ENCODE data around the gene ZFPM1.

ZFPM1 gene

DNA sequence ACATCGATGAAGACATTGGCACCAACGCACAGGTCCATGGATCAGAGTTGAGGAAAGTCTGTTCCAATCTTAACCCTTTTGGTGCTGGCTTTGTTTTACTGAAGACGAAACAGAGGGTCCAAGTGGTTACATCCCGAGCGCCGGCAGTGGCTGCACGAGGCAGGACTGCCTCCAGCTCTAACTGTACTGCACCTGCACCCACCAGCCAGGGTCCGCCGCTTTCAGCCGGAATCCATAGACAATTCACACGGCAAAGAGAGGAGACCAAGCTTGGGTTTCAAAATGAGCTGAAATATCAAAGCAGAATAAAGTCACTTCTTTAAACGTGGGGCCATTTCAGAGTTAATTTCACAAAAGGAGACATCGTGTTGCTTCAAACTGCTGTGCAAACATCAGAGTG lies 95.9 kb downstream of the ZFPM1 start:
- no peak for TF ChIP-seq ZFX (IDR thresholded peaks at IDR 0.05)
- TF ChIP-seq, protein P1, sequence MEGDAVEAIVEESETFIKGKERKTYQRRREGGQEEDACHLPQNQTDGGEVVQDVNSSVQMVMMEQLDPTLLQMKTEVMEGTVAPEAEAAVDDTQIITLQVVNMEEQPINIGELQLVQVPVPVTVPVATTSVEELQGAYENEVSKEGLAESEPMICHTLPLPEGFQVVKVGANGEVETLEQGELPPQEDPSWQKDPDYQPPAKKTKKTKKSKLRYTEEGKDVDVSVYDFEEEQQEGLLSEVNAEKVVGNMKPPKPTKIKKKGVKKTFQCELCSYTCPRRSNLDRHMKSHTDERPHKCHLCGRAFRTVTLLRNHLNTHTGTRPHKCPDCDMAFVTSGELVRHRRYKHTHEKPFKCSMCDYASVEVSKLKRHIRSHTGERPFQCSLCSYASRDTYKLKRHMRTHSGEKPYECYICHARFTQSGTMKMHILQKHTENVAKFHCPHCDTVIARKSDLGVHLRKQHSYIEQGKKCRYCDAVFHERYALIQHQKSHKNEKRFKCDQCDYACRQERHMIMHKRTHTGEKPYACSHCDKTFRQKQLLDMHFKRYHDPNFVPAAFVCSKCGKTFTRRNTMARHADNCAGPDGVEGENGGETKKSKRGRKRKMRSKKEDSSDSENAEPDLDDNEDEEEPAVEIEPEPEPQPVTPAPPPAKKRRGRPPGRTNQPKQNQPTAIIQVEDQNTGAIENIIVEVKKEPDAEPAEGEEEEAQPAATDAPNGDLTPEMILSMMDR (conservative IDR thresholded peaks at IDR 0.05), result no peak
- H3K27ac ChIP-seq, result no peak overlapping the region

DNA sequence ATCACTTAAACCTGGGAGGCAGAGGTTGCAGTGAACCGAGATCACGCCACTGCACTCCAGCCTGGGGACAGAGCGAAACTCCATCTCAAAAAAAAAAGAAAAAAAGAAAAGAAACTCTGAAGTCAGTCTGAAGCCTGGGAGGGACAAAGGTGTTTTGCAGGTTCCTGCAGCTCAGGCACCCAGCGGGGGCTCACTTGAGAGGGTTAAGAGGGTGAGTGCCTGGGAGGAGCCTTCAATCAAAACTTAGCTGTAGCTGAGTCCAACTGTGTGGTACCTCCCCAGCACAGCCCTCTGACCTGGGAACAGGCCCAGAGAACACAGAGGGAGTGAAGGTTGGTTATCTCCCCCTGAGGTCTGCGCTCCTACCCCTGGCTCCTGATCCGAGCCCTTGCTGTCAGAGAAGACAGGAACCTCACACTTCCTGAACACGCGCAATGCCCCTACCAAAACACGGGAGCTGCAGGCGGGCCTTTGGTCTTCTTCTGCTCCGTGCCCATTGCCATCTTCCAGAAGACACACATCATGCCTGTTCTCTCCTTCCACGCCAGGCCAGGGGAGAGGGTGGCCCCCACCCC lies 96.7 kb downstream of the ZFPM1 start:
- TF ChIP-seq, protein P1 (conservative IDR thresholded peaks at IDR 0.05), result no peak
- TF ChIP-seq ZFX (IDR thresholded peaks at IDR 0.05), result no peak
- no peak overlapping the region for H3K27ac ChIP-seq

DNA sequence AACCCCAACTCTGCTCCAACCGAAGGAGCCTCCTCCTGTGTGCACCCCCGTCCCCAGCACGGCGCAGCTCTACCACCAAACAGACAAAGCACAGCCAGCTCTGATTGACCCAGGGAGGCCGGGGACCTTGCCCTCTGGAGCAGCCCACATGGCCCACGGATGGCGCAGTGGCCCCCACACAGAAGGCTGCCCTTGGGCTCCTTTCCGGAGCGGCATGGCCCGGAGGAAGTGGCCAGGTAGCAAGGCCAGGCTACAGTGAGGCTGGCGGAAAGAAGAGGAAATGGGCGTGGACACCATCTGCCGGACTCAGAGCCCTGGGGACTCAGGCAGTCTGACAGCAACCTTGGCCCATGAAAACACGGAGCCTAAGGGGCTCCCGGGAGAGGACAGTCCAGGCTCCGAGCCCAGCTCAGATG lies 97.2 kb downstream of the ZFPM1 start:
- TF ChIP-seq, protein P1 (conservative IDR thresholded peaks at IDR 0.05), result no peak
- no peak for TF ChIP-seq ZFX (IDR thresholded peaks at IDR 0.05)
- no peak overlapping the region for H3K27ac ChIP-seq

DNA sequence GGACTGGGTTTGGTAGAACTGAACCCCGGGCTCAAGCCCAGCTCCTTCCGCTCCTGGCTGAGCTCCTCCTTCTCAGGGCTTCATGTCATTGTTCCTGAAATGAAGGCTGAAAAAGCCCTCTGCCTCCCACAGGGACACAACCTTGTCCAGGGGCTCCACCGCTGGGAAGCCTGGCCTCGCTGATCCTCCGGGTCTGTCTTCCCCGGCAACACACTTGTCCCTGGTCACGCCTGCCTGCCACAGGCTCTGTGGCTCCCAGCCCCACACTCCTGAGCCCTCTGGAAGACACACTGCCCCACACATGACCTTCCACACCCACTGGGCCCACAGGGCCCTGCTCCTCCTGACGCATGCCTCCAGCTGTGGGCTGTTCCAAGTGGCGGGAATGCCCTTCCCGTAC lies 99.1 kb downstream of the ZFPM1 start:
- TF ChIP-seq ZFX (IDR thresholded peaks at IDR 0.05), result no peak
- TF ChIP-seq, protein P1 (conservative IDR thresholded peaks at IDR 0.05), result no peak
- H3K27ac ChIP-seq, result no peak overlapping the region

DNA sequence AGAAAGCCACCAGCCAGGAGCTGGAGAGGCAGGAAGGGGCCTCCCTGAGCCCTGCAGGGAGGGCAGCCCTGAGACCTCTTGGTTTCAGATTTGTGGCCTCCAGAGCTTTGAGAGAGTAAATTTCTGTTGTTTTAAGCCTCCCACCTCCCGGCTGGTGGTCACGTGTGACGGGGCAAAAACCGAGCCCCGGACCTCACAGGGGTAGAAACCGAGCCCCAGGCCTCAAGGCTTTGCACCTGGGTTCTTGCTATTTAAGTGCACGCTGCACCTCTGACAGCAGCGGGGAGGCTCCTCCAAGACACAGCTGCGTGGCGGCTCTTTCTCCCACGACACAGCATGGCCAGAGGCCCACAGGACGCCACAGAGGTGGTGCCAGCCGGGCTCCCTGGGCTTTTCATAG lies 99.7 kb downstream of the ZFPM1 start:
- TF ChIP-seq ZFX (IDR thresholded peaks at IDR 0.05), result no peak
- TF ChIP-seq, protein P1 (conservative IDR thresholded peaks at IDR 0.05), result no peak
- no peak overlapping the region for H3K27ac ChIP-seq

DNA sequence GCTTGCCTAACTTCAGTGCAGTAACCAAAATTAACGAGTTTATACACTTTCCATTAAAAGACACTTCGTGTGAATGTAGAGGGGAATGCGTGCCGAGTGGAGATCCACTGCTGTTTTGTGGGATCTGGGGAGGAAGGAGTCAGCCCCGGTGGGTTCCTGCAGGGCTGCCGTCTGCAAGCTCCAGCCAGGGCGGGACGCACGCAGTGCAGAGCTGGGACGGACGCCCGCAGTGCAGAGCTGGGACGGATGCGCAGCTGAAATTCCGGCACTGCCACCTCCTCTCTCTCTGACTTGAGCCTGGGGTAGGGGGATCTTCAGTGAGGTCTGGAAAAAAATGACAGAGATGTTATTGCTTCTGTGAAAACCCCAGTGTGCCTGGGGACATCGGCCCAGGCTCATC lies 100.7 kb downstream of the ZFPM1 start:
- no peak for TF ChIP-seq ZFX (IDR thresholded peaks at IDR 0.05)
- TF ChIP-seq, protein P1 (conservative IDR thresholded peaks at IDR 0.05), result no peak
- H3K27ac ChIP-seq, result no peak overlapping the region

DNA sequence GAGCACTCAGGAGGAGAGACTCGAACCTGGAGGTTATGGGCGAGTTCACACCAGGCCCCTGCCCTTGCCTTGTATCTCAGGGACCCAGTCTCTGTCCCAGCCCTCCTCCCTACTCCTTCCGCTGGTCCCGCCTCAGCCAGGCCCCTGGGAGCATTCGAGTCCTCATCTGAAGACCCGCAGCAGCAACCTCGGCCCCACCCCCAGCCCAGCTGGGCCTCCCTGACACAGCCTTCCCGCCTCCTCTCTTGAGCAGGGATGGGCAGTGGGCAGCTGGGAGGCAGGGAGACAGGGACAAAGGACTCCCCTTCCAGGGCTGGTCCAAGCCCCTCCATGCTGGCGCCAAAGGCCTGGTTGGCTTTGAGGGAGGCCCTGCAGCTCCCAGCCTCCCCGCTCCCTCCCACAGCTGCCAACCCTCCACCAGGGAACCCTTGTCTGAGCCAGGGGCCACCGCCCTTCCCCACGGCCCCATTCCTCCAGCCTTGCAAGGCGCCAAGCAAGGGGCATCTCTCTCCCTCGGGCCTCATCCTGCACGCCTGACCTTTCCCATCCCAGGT lies 101.7 kb downstream of the ZFPM1 start:
- TF ChIP-seq, protein P1 (conservative IDR thresholded peaks at IDR 0.05), result no peak
- no peak for TF ChIP-seq ZFX (IDR thresholded peaks at IDR 0.05)
- H3K27ac ChIP-seq, result no peak overlapping the region
